Measurements from ENCODE around the gene SLC5A10. TPM values are rescaled to one million over a fixed set of nuclear protein-coding genes. Genes with fewer than 3 reads are reported as not detected.
"Not testable (repeated sequence)": the region's sequence is repeated elsewhere in the genome, so short reads cannot be mapped to it uniquely, and the experiment has no call there.

SLC5A10 gene
- total and polyA plus RNA-seq, 7 donors: 0.19 TPM; not detected in 6

GRCh38 chr17:18920911-18921441 lies 31.0 kb upstream of the SLC5A10 start:
- TF ChIP-seq POLR2AphosphoS5 (IDR thresholded peaks at IDR 0.05) (no peak), EP300 (IDR thresholded peaks at IDR 0.05) (no peak), CTCF (IDR thresholded peaks at IDR 0.05) (no peak), POLR2A (IDR thresholded peaks at IDR 0.05) (no peak)
- no peaks in the 10 kb centered on the region for H3K27me3 ChIP-seq
- intact Hi-C loops (cut with DNase I): no loop called here
- peaks cover 0 to 39% (median 28%) of the 10 kb centered on the region in 4 donors for H3K4me1 ChIP-seq
- H3K4me3 ChIP-seq: no peak overlapping the region
- H3K27ac ChIP-seq: peak overlapping the region in 3 of 4 donors; percentile 49 to 71 (median 55)
- no peak for DNase-seq
- WGBS, 2 donors: 15 to 17% methylated on average over 6 of the region's 6 CpGs
- H3K9me3 ChIP-seq: no peaks in the 10 kb centered on the region
- peaks cover 0 to 12% (median 0%) of the 10 kb centered on the region in 4 donors for H3K36me3 ChIP-seq

- intact Hi-C loops (cut with DNase I): no loop called here
- Histone ChIP-seq H3K27me3 (no peaks in the 10 kb centered on the region), H3K9me3 (no peaks in the 10 kb centered on the region), H3K27ac (peak overlapping the region in 3 of 4 donors; percentile 49 to 71 (median 55)), H3K4me3 (no peak overlapping the region), H3K36me3 (peaks cover 0 to 8% (median 0%) of the 10 kb centered on the region in 4 donors), H3K4me1 (peaks cover 0 to 39% (median 28%) of the 10 kb centered on the region in 4 donors)
- no peak for TF ChIP-seq POLR2AphosphoS5 (IDR thresholded peaks at IDR 0.05)
- no peak for TF ChIP-seq EP300 (IDR thresholded peaks at IDR 0.05)
- no peak for TF ChIP-seq CTCF (IDR thresholded peaks at IDR 0.05)
- no peak for TF ChIP-seq POLR2A (IDR thresholded peaks at IDR 0.05)
- 67 to 84% methylated on average over 2 of the region's 2 CpGs for WGBS, 2 donors
- no peak for DNase-seq
Measured at GRCh38 chr17:18921485-18921884, 30.5 kb upstream of the SLC5A10 start.

- Histone ChIP-seq H3K4me1 (peaks cover 0 to 39% (median 28%) of the 10 kb centered on the region in 4 donors), H3K9me3 (no peaks in the 10 kb centered on the region), H3K36me3 (peaks cover 0 to 8% (median 0%) of the 10 kb centered on the region in 4 donors), H3K27me3 (no peaks in the 10 kb centered on the region), H3K27ac (peak overlapping the region in 3 of 4 donors; percentile 49 to 71 (median 55)), H3K4me3 (no peak overlapping the region)
- TF ChIP-seq POLR2AphosphoS5 (IDR thresholded peaks at IDR 0.05): peak in 3 of 4 donors; percentile 47 to 69 (median 63)
- no peak for TF ChIP-seq EP300 (IDR thresholded peaks at IDR 0.05)
- intact Hi-C loops (cut with DNase I): no loop called here
- peak; percentile 59 for DNase-seq
- WGBS, 2 donors: 28 to 47% methylated on average over 4 of the region's 4 CpGs
Measured at GRCh38 chr17:18921912-18922451, 30.0 kb upstream of the SLC5A10 start.

GRCh38 chr17:18922596-18922995 lies 29.4 kb upstream of the SLC5A10 start:
- DNase-seq: peak; percentile 20
- H3K27ac ChIP-seq: peak overlapping the region in 3 of 4 donors; percentile 49 to 71 (median 55)
- H3K4me3 ChIP-seq; H3K27me3 ChIP-seq; H3K9me3 ChIP-seq; intact Hi-C loops (cut with DNase I): not testable (repeated sequence)
- H3K36me3 ChIP-seq: peaks cover 0 to 12% (median 0%) of the 10 kb centered on the region in 4 donors
- WGBS, 2 donors: 82 to 87% methylated on average over 7 of the region's 7 CpGs
- H3K4me1 ChIP-seq: peaks cover 0 to 39% (median 28%) of the 10 kb centered on the region in 4 donors

GRCh38 chr17:18925187-18925586 lies 26.8 kb upstream of the SLC5A10 start:
- 91 to 100% methylated on average over 1 of the region's 1 CpG for WGBS, 2 donors
- H3K9me3 ChIP-seq: no peaks in the 10 kb centered on the region
- no peak for DNase-seq
- no peaks in the 10 kb centered on the region for H3K27me3 ChIP-seq
- H3K4me3 ChIP-seq: no peak overlapping the region
- H3K4me1 ChIP-seq: peaks cover 0 to 33% (median 26%) of the 10 kb centered on the region in 4 donors
- peaks cover 3 to 37% (median 12%) of the 10 kb centered on the region in 4 donors for H3K36me3 ChIP-seq
- H3K27ac ChIP-seq: no peak overlapping the region
- intact Hi-C loops (cut with DNase I): no loop called here
- TF ChIP-seq EP300 (IDR thresholded peaks at IDR 0.05): no peak
- TF ChIP-seq POLR2AphosphoS5 (IDR thresholded peaks at IDR 0.05): no peak
- TF ChIP-seq POLR2A (IDR thresholded peaks at IDR 0.05): no peak
- TF ChIP-seq CTCF (IDR thresholded peaks at IDR 0.05): no peak
